Common myeloid progenitor, CD34-positive (primary cell): Measurements from ENCODE around the gene CCDC69.

Experiments used
- CTCF ChIA-PET: fragments of 350-600 bp; sonication (Branson Sonifier 250); formaldehyde crosslinking; loops from one replicate; lab custom pipeline; 2021; ENCODE audit warnings: antibody characterized with exemption; lab: Charles Lee
- POLR2A ChIA-PET: fragments of 350-600 bp; sonication (Branson Sonifier 250); formaldehyde crosslinking; loops from one replicate; lab custom pipeline; 2021; ENCODE audit warnings: antibody characterized with exemption; lab: Charles Lee
- DNase-seq, 3 donors: peaks; one replicate each; pipeline versions ENCODE4 v3.0.0 to v3.0.0-alpha.2; 2013
- H3K27ac ChIP-seq, 2 experiments: 1 replicate in 1 of 2; 2 replicates in 1 of 2; pipeline ENCODE4 v1.7.0; 2013; ENCODE audit warnings: inconsistent platforms in 2 of 2, low read length in 2 of 2, mild to moderate bottlenecking in 2 of 2, low read depth in 1 of 2, moderate library complexity in 1 of 2; ENCODE audit not compliant: severe bottlenecking in 2 of 2, insufficient read depth in 1 of 2, poor library complexity in 1 of 2
- H3K27me3 ChIP-seq, 5 experiments: replicated peaks in 2 of 5; 1 replicate in 3 of 5; 2 replicates in 2 of 5; pipeline versions ENCODE4 v1.6.1 to v1.7.0; 2013; ENCODE audit warnings: low read length in 4 of 5, mild to moderate bottlenecking in 2 of 5, moderate library complexity in 2 of 5, inconsistent platforms in 1 of 5; ENCODE audit not compliant: insufficient read depth in 5 of 5, control insufficient read depth in 4 of 5
- H3K36me3 ChIP-seq, 4 experiments: 1 replicate in 2 of 4; 2 replicates in 2 of 4; pipeline versions ENCODE4 v1.6.1 to v1.7.0; 2013; ENCODE audit warnings: low read length in 3 of 4, control low read depth in 1 of 4, mild to moderate bottlenecking in 1 of 4; ENCODE audit not compliant: control insufficient read depth in 4 of 4, insufficient read depth in 4 of 4
- H3K4me1 ChIP-seq, 4 experiments: 1 replicate in 3 of 4; 2 replicates in 1 of 4; pipeline versions ENCODE4 v1.6.1 to v1.7.1; 2013; ENCODE audit warnings: low read length in 3 of 4, mild to moderate bottlenecking in 3 of 4, control low read depth in 1 of 4, inconsistent platforms in 1 of 4, moderate library complexity in 1 of 4; ENCODE audit not compliant: control insufficient read depth in 4 of 4, insufficient read depth in 4 of 4; ENCODE audit errors: control extremely low read depth in 1 of 4
- H3K4me3 ChIP-seq, 7 experiments: 1 replicate in 4 of 7; 2 replicates in 3 of 7; pipeline versions ENCODE4 v1.5.1 to v1.7.0; 2013; ENCODE audit warnings: mild to moderate bottlenecking in 7 of 7, low read length in 6 of 7, moderate library complexity in 6 of 7, inconsistent platforms in 2 of 7, low read depth in 2 of 7, control low read depth in 1 of 7; ENCODE audit not compliant: insufficient read depth in 4 of 7, control insufficient read depth in 1 of 7; ENCODE audit errors: extremely low read depth in 1 of 7
- H3K9me3 ChIP-seq, 5 experiments: 1 replicate in 4 of 5; 2 replicates in 1 of 5; pipeline versions ENCODE4 v1.6.1 to v1.7.1; 2013; ENCODE audit warnings: low read length in 4 of 5, mild to moderate bottlenecking in 2 of 5, inconsistent platforms in 1 of 5, low read depth in 1 of 5, moderate library complexity in 1 of 5; ENCODE audit not compliant: control insufficient read depth in 4 of 5, insufficient read depth in 2 of 5; ENCODE audit errors: control extremely low read depth in 1 of 5
- WGBS: methylation state at CpG from one replicate; pipeline ENCODE4 v1.1.5; 2013; ENCODE audit not compliant: insufficient coverage; 5-methylcytosine and 5-hydroxymethylcytosine counted together

The CCDC69 gene

GRCh38 chr5:151248651-151249050 lies 24.8 kb upstream of the CCDC69 start:
- CTCF ChIA-PET, result interaction anchor here (1.1 to 4.6 kb wide), 3 partner anchors 9 to 194 kb away, joined by 3 to 22 read pairs (median 3); no protein-coding TSS in a partner anchor
- Histone ChIP-seq H3K4me1 (peaks cover 3 to 19% (median 14%) of the 10 kb centered on the region in 4 experiments), H3K36me3 (no peaks in the 10 kb centered on the region), H3K27me3 (no peaks in the 10 kb centered on the region), H3K4me3 (no peak overlapping the region), H3K9me3 (no peaks in the 10 kb centered on the region), H3K27ac (no peak overlapping the region)
- no peak for DNase-seq
- POLR2A ChIA-PET, result no interaction called here
- 100% methylated on average over 2 of the region's 2 CpGs for WGBS

- WGBS, result 86% methylated on average over 2 of the region's 4 CpGs
- ChIA-PET CTCF (interaction anchor here (0.7 kb wide), 1 partner anchor 74 kb away, joined by 4 read pairs; no protein-coding TSS in a partner anchor), POLR2A (no interaction called here)
- Histone ChIP-seq H3K4me3 (no peak overlapping the region), H3K27ac (no peak overlapping the region), H3K4me1 (no peaks in the 10 kb centered on the region), H3K9me3 (no peaks in the 10 kb centered on the region), H3K36me3 (no peaks in the 10 kb centered on the region), H3K27me3 (no peaks in the 10 kb centered on the region)
- no peak for DNase-seq
Measured at GRCh38 chr5:151245680-151246219, 21.9 kb upstream of the CCDC69 start.

GRCh38 chr5:151244206-151244605 lies 20.3 kb upstream of the CCDC69 start:
- no peak overlapping the region for H3K4me3 ChIP-seq
- CTCF ChIA-PET, result no interaction called here
- H3K4me1 ChIP-seq, result peaks cover 0 to 2% (median 0%) of the 10 kb centered on the region in 4 experiments
- H3K27ac ChIP-seq, result no peak overlapping the region
- no peaks in the 10 kb centered on the region for H3K27me3 ChIP-seq
- 100% methylated on average over 1 of the region's 3 CpGs for WGBS
- H3K36me3 ChIP-seq, result no peaks in the 10 kb centered on the region
- POLR2A ChIA-PET, result no interaction called here
- no peaks in the 10 kb centered on the region for H3K9me3 ChIP-seq
- no peak for DNase-seq

GRCh38 chr5:151243564-151243963 lies 19.7 kb upstream of the CCDC69 start:
- Histone ChIP-seq H3K36me3 (no peaks in the 10 kb centered on the region), H3K4me1 (peaks cover 0 to 2% (median 0%) of the 10 kb centered on the region in 4 experiments), H3K4me3 (no peak overlapping the region), H3K9me3 (no peaks in the 10 kb centered on the region), H3K27me3 (no peaks in the 10 kb centered on the region), H3K27ac (no peak overlapping the region)
- ChIA-PET POLR2A (no interaction called here), CTCF (interaction anchor here (2.0 kb wide), 1 partner anchor 128 kb away, joined by 8 read pairs; no protein-coding TSS in a partner anchor)
- WGBS, result 100% methylated on average over 1 of the region's 4 CpGs
- no peak for DNase-seq

- no peaks in the 10 kb centered on the region for H3K9me3 ChIP-seq
- DNase-seq, result no peak
- WGBS, result no CpG with 5 or more reads among the region's 4 CpGs
- H3K4me3 ChIP-seq, result no peak overlapping the region
- ChIA-PET CTCF (interaction anchor here (1.6 to 7.3 kb wide), 4 partner anchors 19 to 128 kb away, joined by 4 to 54 read pairs (median 28); partner anchors contain the start of gene CCDC69), POLR2A (no interaction called here)
- no peaks in the 10 kb centered on the region for H3K27me3 ChIP-seq
- H3K27ac ChIP-seq, result no peak overlapping the region
- peaks cover 0 to 4% (median 1%) of the 10 kb centered on the region in 4 experiments for H3K4me1 ChIP-seq
- no peaks in the 10 kb centered on the region for H3K36me3 ChIP-seq
Measured at GRCh38 chr5:151243127-151243526, 19.2 kb upstream of the CCDC69 start.

GRCh38 chr5:151240924-151241635 lies 17.2 kb upstream of the CCDC69 start:
- Histone ChIP-seq H3K4me3 (no peak overlapping the region), H3K27ac (no peak overlapping the region), H3K4me1 (peaks cover 0 to 5% (median 1%) of the 10 kb centered on the region in 4 experiments), H3K36me3 (no peaks in the 10 kb centered on the region), H3K9me3 (no peaks in the 10 kb centered on the region), H3K27me3 (no peaks in the 10 kb centered on the region)
- DNase-seq, result no peak
- ChIA-PET CTCF (interaction anchor here (0.8 to 7.3 kb wide), 15 partner anchors 10 to 115 kb away, joined by 3 to 54 read pairs (median 4); partner anchors contain the start of genes CCDC69 and GM2A), POLR2A (interaction anchor here (0.7 to 0.8 kb wide), 2 partner anchors 11 to 62 kb away, joined by 4 to 5 read pairs; no protein-coding TSS in a partner anchor)
- WGBS, result 100% methylated on average over 2 of the region's 2 CpGs
